ENCODE measurements around the gene SCG2. TPM values are rescaled to one million over a fixed set of nuclear protein-coding genes. Genes with fewer than 3 reads are reported as not detected.

SCG2 gene
- total and polyA plus RNA-seq, 11 donors, result 0.07 to 2.4 (median 0.19) TPM; not detected in 2

DNA sequence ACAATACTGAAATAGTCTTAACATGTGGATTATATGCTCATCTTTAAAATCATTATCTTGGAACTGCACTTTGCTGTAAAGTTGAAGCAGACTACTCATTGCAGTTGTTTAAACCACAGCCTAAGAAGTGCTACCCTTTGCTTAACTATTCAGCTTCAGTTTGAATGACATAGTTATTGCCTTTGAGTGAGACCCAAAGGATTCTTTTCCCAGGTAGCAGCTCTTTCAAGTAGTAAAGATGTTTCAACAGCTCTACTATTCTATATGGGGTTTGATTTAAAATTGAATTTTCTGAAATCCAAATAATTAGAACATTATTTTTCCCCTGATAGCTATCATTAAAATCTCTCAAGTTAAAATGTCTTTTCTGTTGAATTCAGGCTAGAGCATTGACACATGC lies 1.1 kb downstream of the SCG2 start:
- Histone ChIP-seq H3K36me3 (no peaks in the 10 kb centered on the region), H3K27ac (no peak overlapping the region), H3K4me1 (peaks cover 0 to 5% (median 0%) of the 10 kb centered on the region in 12 donors), H3K27me3 (no peaks in the 10 kb centered on the region), H3K4me3 (no peak overlapping the region), H3K9me3 (no peaks in the 10 kb centered on the region)
- intact Hi-C loops (cut with DNase I), result no loop called here
- ATAC-seq, result no peak
- no peak for TF ChIP-seq POLR2A (IDR thresholded peaks at IDR 0.05)
- TF ChIP-seq, protein P1, sequence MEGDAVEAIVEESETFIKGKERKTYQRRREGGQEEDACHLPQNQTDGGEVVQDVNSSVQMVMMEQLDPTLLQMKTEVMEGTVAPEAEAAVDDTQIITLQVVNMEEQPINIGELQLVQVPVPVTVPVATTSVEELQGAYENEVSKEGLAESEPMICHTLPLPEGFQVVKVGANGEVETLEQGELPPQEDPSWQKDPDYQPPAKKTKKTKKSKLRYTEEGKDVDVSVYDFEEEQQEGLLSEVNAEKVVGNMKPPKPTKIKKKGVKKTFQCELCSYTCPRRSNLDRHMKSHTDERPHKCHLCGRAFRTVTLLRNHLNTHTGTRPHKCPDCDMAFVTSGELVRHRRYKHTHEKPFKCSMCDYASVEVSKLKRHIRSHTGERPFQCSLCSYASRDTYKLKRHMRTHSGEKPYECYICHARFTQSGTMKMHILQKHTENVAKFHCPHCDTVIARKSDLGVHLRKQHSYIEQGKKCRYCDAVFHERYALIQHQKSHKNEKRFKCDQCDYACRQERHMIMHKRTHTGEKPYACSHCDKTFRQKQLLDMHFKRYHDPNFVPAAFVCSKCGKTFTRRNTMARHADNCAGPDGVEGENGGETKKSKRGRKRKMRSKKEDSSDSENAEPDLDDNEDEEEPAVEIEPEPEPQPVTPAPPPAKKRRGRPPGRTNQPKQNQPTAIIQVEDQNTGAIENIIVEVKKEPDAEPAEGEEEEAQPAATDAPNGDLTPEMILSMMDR (IDR thresholded peaks at IDR 0.05), result no peak
- DNase-seq, result no peak

DNA sequence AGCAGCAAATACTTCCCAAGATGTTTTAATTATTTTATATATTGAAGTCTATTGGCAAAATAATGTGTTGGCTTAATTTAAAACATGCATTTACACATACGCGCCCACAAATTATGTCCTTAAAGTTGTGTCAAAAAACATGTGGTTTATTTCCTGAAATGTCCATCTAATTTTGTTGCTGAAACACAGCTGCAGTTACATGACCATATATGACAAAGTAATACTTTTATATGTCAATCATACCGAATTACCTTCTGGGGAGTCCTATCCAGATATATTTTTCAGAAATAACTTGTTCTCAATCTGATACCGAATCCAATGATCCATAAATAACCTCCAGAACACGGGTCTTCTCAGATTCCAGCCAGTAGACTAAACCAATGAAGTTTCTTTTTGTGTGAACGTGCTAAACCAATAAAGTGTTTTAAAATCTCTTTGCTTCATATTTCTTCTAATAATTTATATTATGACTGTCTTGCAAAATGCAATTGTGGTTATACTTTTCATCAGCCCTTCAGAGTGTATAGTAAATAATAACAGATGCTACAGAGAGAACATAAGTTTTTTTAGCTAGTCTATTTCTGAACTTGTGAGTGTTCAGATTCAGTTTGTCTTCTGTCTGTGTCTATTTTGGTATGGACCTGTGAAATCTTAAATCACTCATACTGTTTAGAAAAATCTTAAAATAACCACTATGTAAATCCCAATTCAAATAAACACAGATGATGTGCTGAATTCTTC lies 2.4 kb downstream of the SCG2 start:
- Histone ChIP-seq H3K4me3 (no peak overlapping the region), H3K27me3 (no peaks in the 10 kb centered on the region), H3K9me3 (no peaks in the 10 kb centered on the region), H3K4me1 (peaks cover 0 to 5% (median 0%) of the 10 kb centered on the region in 12 donors), H3K27ac (no peak overlapping the region), H3K36me3 (no peaks in the 10 kb centered on the region)
- DNase-seq, result no peak
- TF ChIP-seq, protein P1 (IDR thresholded peaks at IDR 0.05), result no peak
- no peak for TF ChIP-seq POLR2A (IDR thresholded peaks at IDR 0.05)
- intact Hi-C loops (cut with DNase I), result no loop called here
- no peak for ATAC-seq
- WGBS, 4 donors, result 65 to 68% (median 65%) methylated on average over 6 of the region's 6 CpGs

DNA sequence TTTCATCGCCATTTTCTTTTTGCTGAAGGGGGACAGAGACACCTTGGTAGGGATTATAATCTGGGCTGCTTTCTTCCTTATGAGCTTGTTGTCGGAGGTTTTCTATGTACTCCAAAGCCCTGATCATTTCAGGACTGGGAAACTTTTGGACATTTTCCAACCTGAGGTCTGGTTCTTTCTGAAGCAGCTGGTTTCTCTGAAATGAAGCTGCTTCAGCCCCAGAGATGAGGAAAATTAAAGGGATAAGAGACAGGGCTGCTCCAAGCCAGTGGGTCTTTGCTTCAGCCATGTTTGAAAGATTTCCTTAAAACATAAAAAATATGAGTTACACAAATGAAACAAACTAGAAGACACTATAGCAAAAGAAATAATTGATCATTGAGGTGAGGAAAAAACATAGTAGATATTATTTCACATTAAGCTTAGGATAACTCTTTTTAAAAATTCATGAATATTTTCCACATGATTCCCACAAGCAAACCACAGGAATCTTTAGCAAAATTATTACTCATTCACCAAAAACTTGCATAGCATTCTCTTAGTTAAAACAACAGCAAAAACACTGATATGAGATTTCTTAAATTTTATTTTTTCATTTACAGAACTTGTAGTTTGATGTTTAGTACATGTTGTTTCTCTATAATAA lies 3.0 kb downstream of the SCG2 start:
- Histone ChIP-seq H3K27me3 (no peaks in the 10 kb centered on the region), H3K4me1 (peaks cover 0 to 5% (median 0%) of the 10 kb centered on the region in 12 donors), H3K27ac (peak overlapping the region in 2 of 12 donors; percentile 7 to 26), H3K36me3 (no peaks in the 10 kb centered on the region), H3K9me3 (no peaks in the 10 kb centered on the region), H3K4me3 (no peak overlapping the region)
- TF ChIP-seq, protein P1 (IDR thresholded peaks at IDR 0.05), result no peak
- TF ChIP-seq POLR2A (IDR thresholded peaks at IDR 0.05), result no peak
- ATAC-seq (no peak), DNase-seq (no peak)
- WGBS, 4 donors, result 76 to 83% (median 82%) methylated on average over 2 of the region's 2 CpGs
- intact Hi-C loops (cut with DNase I), result no loop called here

DNA sequence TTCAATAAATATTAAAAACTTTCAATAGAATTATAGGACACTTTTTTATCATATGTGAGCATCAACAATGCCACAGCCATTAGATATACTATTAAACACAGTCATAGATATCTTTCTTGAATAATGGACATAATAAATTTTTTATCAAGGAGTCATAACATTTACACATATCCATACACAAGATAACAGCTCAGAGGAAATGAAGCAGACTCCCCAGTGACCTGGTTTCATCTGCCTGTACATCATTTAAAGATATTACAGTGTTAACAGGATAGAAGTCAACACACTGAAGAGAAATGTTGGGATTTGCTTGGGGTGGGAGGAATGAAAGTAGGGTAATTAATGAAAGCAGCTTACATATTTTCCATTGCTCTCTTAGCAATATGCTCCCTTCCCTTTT lies 5.1 kb downstream of the SCG2 start:
- H3K4me3 ChIP-seq, result no peak overlapping the region
- H3K9me3 ChIP-seq, result no peaks in the 10 kb centered on the region
- peaks cover 0 to 4% (median 0%) of the 10 kb centered on the region in 12 donors for H3K4me1 ChIP-seq
- TF ChIP-seq, protein P1 (IDR thresholded peaks at IDR 0.05), result no peak
- no peak for TF ChIP-seq POLR2A (IDR thresholded peaks at IDR 0.05)
- DNase-seq (no peak), ATAC-seq (no peak)
- intact Hi-C loops (cut with DNase I), result no loop called here
- no peaks in the 10 kb centered on the region for H3K36me3 ChIP-seq
- H3K27me3 ChIP-seq, result no peaks in the 10 kb centered on the region
- no peak overlapping the region for H3K27ac ChIP-seq

Measured in heart left ventricle (tissue), 16 donors.